NCI-H2227 (cell line): ENCODE results near the gene ASB7.

Experiments used
- DNase-seq: peaks from one replicate; lab custom pipeline; 2025; ENCODE audit not compliant: unreplicated experiment; lab: John Stamatoyannopoulos, UW

Gene ASB7

GRCh38 chr15:100683434-100683833, 81.0 kb downstream of the ASB7 start:
- DNase-seq: no peak

DNA sequence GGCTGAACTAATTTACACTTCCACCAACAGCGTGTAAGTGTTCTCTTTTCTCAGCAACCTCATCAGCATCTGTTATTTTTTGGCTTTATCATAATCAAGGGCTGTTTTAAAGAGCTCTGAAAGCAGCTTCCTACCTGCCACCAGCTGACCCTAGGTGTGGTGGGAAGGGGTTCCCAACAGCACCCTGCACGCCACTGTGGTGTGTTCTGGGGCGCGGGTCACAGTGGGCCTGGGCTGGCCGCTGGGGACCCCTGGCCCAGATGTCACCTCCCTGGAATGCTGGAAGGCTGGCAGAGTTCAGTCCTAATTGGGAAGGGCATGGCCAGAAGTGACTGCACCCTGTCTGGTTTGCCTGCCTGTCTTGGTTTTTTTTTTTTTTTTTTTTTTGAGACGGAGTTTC, 82.2 kb downstream of the ASB7 start:
- no peak for DNase-seq

DNA sequence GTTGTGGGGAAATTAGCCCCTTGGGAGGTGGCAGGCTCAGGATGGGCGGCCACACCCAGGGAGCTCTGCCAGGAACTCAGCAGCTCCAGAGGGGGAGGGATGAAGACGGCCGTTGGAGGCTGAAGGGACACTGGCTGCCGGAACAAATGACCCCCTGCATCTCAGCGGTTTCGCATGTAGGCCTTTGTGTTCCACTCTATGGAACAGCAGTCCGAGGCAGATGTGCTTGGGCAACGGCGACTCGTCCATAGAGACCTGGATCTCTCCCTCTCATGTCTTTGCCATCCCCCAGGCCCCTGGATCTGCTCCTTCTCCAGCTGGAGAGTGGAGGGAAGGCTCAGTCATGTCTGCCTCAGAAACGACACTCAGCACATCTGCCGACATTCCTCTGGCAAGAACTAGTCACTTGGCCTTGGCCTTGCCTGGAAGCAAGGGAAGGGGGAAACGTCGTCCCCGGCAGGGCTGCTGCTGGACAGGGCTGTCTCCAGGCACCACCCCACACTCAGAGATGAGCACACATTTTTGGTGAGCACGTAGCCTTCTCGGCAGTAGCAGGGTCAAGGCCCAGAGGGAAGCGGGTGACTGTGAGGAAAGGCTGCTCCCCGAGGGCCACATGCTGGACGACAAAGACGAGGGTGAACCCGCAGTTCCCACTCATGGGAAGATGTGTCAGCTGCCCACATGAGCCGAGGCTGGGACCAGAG, 83.8 kb downstream of the ASB7 start:
- DNase-seq: no peak

GRCh38 chr15:100686725-100687473, 84.5 kb downstream of the ASB7 start:
- no peak for DNase-seq

DNA sequence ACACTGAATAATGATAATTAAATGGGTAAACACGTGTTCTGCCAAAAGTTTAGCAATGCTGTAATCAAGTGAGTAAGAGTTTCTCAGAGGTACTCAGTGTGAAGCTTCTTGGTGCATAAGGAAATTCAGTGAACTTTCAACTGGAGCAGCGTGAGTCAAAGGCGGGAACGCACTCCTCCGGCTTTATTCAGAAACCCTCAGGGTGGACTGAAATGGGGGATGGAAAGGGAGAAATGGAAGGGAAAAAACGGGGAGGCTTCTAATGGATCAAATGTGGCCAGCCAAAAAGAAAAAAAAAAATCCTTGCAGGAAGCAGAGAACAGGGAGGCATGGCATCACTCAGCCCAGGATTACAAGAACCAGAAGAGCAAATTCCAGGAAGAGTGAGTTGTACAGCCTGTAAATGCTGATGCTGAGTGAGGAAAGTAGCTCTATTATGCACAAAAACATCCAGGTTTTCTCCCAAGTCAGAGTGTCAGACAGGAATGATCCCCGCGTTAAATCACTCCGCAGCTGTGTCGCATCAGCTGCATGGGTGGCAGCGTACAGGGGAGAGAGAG, 85.3 kb downstream of the ASB7 start:
- DNase-seq: no peak

DNA sequence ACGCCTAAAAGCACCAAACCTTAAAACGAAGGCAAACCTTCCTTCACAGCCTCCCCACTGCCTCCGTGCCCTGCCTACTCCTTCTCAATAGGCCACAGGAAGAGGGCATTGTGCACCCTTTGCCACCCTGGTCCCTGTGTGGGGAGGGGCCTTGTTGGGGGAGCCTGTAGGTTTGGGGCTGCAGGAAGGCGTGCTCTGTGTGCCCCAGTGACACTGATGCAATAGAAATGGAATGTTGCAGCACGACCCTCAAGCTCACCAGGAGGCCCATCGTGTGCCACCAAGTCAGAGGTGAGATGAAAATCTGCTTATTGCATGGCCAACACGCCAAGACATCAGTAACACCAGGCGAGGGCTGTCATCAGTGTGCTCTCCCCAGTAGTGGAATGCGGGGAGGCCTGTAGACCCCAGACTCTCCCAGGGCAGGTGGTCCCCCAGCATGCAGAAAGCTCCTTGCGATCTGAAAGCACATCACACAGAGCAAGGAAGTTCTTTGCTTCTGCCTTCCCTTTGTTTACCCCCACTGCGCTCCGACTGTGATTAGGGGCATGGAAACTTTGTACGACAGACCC, 86.2 kb downstream of the ASB7 start:
- DNase-seq: no peak

- no peak for DNase-seq
Observed at GRCh38 chr15:100689131-100689899, 86.9 kb downstream of the ASB7 start.

DNA sequence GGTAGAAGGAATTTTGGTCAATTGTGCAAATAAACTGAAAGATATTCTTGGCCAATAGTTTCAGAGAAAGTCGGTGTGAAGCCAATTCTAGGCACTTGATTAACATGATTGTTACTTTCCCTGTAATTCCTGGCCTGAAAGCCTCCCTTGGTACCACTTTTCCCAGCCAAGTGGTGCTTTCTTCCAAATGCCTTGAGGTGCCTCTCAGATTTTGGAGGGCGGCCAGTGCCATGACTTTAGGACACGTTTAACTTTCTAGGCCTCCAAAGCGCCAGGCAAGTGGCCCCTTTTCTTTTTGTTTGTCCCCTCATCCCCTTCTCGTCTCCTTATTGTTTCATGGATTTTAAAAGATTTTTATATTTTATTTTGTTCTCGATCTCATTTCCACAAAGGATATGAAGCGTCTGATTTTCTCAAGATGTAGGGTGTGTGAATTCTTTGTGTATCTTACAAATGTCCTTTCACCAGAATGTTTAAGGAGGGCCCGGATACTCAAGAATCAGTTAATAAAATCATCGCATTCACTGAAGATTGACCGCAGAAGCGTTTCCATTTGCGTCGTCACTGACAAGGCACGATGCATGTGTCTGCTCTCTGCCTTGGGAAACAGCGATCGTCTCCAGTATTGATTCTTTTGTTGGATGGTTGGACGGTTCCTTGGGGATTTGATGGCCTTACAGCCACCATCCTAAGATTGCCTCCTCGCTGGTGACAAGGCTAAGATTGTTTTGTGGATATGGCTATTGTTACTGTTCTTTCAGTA, 87.8 kb downstream of the ASB7 start:
- DNase-seq: no peak

GRCh38 chr15:100690795-100691158, 88.4 kb downstream of the ASB7 start:
- no peak for DNase-seq

- no peak for DNase-seq
Observed at GRCh38 chr15:100691321-100691720, 88.9 kb downstream of the ASB7 start.

DNA sequence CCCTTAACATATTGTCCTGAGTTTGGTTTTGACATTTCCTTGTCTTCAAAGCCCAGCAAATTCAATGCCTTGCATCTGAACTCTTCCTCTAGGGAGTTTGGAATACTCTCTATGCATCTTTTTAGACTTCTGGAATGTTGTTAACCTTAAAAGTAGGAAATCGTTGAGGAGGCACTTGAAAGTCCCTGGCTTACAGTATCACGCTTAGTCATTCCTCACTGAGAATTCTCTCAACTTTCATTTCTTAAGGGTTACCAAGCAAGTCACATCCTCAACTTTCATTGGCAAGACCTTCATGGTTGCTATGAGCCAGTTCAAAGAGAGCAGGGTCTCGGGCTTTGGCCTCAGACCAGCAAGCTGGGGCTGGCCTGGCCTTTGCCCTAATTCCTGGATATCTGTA, 89.9 kb downstream of the ASB7 start:
- DNase-seq: no peak

DNA sequence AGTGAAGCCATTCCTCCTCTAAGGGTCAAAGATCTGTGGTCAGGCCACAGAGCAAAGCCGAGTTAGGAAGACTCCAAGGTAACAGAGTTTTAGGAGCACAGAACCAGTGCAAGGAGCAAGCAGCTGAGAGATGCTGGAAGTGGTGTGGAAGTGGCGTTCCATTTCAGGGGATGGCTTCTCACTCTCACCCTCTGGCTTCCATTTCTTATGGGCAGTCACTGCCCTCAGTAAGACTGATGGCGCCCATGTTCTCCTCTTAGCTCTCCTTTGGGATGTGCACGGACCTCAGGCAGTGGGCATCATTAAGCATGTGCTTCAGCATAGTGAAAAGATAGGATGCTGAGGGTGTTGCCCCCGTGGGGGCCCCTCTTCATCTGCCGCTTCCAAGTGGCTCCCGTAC, 90.3 kb downstream of the ASB7 start:
- DNase-seq: no peak

GRCh38 chr15:100693451-100693850, 91.1 kb downstream of the ASB7 start:
- DNase-seq: no peak

DNA sequence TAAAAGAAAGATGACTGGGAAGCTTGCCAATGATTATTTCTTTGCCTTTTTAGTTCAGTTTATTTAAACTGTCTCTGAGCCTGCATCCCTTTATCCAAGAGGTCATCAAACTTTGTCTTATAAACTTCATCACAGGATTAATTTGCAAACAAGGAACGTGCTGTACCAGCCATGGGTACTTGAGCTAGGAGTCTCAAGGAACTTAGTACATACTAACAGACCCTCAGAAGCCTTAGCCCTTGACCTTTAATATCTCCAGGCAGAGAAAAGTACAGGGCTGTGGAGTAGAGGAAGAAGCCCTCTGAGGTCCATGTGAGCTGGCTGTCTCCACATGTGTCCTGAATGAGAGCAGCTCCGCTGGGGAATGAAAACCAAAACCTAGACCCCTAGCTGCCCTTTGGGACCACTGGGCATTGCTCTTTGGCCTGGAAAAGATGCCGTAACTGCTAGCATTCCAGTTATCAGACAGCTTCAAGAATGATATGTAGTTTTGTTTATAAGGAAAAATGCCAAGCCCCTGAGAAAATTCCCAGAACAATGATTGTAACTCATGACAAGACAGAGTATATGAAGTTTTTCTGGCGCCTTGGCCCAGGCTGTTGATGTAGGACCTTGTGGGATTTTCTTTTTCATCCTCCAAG, 92.1 kb downstream of the ASB7 start:
- DNase-seq: no peak

- no peak for DNase-seq
Observed at GRCh38 chr15:100695048-100695447, 92.7 kb downstream of the ASB7 start.

- no peak for DNase-seq
Observed at GRCh38 chr15:100696452-100696851, 94.1 kb downstream of the ASB7 start.
